GM21619 (cell line): Measurements from ENCODE around the gene IL17RD.

ENCODE experiments used
- ATAC-seq: cut with Tn5 transposase; IDR thresholded peaks from one replicate; pipeline ENCODE4 v1.9.1; 2021; ENCODE audit not compliant: unreplicated experiment

The IL17RD gene

DNA sequence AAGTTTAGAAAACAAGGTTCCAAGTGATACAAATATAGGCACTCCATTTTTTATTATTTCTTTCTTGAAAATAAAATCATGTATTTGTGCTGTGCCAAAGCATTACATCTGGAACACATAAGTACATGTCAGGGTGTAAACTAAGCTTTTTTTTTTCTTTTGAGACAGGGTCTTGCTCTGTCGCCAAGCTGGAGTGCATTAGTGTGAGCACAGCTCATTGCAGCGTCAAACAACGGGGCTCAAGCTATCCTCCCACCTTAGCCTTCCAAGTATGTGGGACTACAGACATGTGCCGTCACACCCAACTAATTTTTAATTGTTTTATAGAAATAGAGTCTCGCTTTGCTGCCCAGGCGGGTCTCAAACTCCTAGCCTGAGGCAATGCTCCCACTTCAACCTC, 95.7 kb downstream of the IL17RD start:
- ATAC-seq: no peak

DNA sequence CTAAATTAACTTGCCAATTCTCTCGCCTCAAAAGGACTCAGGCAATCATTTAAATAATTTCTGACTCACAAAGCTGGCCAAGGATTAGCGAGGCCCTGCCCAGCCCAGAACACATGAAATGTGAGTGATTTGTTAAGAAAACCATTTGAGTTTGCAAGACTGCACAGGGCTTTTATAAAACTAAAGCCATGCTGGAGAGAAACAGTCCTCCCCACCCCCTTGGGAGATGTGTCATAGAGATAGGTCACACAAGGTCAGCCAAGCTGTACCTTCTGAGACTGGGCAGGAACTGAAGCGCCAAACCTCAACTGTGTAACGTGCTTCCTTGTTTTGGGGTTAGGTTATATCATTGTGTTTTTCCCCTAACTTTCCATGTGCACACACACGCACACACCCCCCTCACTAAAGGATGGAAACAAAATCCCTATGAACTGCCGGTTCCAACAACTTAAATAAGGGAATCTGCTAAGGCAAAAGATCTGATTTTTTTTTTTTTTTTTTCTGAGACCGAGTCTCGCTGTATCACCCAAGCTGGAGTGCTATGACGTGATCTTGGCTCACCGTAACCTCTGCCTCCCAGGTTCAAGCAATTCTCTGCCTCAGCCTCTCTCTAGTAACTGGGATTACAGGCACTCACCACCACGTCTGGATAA, 96.6 kb downstream of the IL17RD start:
- ATAC-seq: peak; percentile 99

DNA sequence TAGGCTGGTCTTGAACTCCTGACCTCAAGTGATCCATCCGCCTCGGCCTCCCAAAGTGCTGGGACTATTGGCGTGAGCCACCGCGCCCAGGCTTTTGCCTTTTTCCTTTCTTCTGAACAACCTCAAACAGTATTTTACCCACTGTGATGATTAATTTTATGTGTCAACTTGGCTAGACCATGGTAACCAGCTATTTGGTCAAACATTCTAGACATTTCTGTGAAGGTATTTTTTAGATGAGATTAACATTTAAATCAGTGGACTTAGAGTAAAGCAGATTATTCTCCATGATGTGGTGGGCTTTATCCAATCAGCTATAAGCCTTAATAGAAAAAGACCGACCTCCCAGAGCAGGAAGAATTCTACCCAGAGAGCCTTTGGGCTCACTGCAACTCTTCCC, 98.7 kb downstream of the IL17RD start:
- ATAC-seq: no peak

DNA sequence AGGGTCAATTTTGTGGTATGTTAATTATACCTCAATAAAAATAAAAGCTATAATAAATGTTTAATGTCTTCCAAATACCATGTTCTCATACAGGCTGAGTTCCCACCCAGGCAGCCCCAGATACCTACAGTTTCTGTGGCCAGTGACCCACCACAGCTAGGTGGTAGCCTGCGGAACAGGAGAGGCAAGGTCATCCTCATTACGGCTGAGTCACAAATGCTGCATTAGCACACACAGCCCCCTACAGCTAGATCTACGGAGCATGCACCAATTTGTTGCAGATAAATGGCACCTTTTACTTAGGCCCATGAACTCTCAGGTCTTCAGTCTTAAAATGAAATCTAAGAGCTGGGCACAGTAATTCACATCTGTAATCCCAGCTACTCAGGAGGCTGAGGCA, 99.6 kb downstream of the IL17RD start:
- no peak for ATAC-seq

DNA sequence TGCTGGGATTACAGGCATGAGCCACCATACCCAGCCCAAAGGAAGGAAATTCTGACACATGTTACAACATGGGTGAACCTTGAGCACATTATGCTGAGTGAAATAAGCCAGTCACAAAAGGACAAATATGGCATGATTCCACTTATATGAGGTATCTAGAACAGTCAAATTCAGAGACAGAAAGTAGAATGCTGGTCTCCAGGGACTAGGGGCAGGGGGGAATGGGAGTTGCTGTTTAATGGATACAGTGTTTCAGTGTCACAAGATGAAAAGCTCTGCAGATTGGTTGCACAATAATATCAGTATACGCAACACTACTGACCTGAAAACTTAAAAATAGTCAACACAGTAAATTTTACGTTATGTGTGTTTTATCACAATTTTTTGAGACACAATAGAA, 100.6 kb downstream of the IL17RD start:
- no peak for ATAC-seq

DNA sequence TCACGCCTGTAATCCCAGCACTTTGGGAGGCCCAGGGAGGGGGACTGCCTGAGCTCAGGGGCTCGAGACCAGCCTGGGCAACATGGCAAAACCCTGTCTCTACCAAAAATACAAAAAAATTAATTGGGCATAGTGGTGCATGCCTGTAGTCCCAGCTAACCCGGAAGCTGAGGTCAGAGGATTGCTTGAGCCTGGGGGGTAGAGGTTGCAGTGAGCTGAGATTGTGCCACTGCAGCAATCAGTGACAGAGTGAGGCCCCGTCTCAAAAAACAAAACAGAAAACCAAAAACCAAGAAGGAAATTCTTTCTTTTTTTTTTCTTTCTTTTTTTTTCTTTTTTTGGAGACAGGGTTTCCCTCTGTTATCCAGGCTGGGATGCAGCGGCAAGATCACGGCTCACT, 101.2 kb downstream of the IL17RD start:
- ATAC-seq: no peak

DNA sequence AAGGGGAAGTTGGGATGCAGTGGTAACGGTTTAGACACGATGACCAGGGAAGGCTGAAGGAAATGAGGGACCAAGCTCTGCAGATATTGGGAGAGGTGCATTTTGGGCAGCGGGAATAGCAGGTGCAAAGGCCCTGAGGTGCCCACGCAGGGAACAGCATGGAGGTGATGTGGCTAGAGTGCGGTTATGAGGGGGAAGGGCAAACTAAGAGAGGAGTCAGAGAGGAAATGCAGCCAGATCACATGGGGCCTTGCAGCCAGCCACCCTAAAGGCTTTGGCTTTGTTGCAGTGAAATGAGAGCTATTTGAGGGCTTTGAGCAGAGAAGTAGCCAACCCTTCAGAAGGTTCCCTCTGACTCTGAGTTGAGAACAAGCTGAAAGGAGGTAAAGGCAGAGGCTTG, 102.1 kb downstream of the IL17RD start:
- ATAC-seq: no peak

DNA sequence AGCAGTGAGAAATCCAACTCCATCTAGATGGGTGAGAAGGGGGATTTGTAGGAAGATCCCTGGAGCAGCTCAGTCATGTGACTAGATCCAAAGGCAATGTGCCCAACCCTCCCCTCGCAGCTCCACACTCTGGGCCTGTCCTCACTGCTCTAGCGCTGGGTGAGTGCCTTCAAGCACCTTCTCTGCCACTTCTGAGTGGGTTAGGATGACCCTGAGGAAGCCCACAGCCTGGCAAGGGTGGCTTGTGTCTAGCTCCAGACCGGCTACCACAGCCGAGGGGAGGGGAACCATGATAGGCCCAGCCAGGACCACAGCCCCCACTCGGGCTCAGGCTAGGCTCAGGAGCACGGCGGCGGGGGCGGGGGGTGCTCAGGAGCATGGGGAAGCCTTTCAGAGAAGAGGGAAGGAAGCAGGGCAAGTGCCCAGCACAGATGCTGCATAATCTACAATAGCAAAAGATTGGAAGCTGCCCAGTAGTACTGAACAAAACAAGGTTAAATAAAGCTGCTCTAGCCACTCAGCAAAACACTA, 103.0 kb downstream of the IL17RD start:
- ATAC-seq: no peak

DNA sequence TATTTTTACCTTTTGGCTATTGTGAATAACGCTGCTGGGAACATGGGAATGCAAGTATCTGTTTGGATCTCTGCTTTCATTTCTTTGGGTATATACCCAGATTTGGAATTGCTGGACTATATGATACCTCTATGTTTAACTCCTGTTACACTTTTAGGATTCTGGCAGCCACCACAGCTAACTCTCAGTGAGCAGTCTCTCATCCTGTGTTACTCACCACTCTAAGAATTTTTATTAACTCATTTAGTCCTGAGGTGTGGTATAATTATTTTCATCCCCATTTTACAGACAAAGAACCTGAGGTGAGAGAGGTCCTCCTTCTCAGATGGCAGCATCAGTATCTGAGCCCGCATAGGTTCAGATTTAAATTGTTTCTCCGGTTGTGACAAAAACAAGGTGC, 103.6 kb downstream of the IL17RD start:
- no peak for ATAC-seq

DNA sequence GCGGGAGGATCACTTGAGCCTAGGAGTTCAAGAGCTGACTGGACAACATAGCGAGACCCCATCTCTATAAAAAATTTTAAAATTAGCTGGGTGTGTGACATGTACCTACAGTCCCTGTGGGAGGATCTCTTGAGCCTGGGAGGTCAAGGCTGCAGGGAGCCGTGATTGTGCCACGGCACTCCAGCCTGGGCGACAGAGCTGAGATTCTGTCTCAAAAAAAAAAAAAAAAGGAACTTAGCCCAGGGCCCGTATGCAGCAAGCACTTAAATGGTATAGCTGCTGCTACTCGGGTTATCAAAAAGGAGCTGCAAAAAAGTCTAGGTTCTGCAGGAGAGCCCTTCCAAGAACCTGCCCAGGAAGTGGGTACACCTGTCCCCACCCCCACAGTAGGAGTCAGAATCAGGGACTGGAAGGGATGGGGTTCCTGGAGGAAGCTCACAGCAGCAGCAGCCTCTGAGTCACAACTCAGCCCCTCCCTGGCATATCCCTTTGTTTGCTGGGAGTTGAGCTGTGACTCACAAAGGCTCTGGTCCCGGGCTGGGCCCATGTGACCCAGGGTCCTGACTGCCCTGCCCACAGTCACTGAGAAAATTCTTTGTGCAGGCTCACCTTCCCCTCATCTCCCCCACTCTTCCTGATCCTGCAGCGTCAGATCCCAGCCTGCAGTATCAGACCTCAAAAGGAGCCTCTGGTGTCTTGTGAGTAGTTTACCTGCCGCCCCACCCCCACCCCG, 104.9 kb downstream of the IL17RD start, which contains the start of gene SPATA12:
Gene SPATA12, plus strand, starts transcription at position 576 of the 733 bp plus-strand sequence. CDS start 13,031 bp downstream, outside the sequence.
- no peak for ATAC-seq

DNA sequence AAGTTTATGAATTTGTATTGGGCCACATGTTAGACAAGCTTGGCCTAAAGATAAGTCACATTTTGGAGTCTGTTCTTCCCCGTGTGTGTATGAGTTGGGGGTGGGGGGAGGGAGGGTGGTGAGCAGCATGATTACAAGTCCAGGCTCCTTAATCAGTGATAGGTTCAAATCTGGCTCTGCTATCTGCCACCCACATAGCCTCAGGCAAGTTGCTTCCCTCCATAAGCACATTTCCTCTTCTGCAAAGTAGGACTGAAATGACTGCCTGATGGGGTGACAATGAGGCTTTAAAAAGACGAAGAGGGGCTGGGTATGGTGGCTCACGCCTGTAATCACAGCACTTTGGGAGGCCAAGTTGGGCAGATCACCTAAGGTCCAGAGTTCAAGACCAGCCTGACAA, 105.7 kb downstream of the IL17RD start:
- no peak for ATAC-seq

DNA sequence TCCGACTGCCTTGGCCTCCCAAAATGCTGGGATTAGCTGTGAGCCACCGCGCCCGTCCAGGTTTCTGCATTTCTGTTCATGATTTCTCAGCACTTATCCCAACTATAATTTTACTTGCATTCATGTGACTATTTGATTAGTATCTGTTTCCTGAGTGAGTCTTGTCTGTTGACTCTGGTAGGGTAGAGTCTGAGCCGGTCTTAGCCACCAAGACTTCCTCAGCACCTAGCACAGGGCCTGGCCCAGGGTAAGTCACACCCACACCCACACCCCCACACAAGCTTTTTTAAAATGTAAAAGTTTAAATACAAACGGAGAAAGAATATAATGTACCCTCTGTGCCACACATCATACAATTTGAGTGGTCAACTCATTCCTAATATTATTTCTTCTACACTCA, 107.8 kb downstream of the IL17RD start:
- ATAC-seq: no peak

DNA sequence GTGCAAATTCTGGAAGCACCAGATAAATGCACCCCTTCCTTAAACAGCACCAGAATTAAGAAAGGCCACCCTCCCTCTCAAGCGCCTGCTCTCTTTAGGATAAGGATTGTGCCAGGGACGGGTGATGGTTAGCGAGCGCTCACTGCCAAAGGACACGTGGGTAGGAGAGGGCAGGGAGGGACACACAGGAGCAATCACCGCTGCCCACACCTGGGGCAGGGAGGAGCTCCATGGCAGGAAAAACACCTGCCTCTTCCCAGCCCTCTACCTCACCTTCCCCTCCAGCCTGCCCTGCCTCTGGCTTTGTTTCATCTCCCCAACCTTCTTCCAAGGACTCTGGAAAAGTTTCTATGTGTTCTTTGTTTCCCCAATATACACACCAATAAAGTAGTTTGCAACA, 112.0 kb downstream of the IL17RD start:
- ATAC-seq: no peak

DNA sequence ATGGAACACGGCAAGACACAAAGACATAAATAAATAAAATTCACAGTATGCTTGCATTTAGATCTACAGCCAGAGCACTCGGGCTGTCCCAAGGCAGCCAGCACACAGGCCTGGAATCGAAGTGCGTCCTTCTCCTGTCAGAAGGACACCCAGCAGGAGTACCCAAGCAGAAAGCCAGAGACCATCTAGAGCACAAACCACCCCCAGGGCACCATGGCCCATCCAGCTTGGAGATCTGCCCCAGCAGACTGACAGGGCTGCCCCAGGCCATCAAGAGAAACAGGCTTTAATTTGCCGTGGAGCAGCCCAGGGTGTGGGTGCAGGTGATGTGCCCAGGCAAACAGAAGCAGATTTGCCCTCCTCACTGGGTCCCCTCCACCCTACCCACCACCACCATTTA, 112.5 kb downstream of the IL17RD start:
- ATAC-seq: no peak

DNA sequence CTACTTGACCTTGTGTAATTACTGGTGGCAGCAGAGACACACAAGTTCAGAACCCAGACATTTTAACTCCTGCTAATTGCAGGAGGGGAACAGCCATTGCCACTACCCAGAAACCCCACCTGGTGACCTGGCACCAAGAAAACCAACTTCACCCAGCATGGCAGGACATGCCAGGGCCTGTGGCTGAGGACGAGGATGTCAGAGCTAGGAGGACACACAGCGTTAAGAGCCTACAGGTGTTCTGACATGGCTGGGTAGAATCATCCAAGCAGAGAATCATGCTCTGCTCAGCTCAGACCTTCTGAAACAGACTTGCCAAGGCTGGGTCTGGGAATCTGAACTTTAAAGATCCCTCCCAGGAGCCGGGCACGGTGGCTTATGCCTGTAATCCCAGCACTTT, 116.4 kb downstream of the IL17RD start:
- ATAC-seq: no peak

DNA sequence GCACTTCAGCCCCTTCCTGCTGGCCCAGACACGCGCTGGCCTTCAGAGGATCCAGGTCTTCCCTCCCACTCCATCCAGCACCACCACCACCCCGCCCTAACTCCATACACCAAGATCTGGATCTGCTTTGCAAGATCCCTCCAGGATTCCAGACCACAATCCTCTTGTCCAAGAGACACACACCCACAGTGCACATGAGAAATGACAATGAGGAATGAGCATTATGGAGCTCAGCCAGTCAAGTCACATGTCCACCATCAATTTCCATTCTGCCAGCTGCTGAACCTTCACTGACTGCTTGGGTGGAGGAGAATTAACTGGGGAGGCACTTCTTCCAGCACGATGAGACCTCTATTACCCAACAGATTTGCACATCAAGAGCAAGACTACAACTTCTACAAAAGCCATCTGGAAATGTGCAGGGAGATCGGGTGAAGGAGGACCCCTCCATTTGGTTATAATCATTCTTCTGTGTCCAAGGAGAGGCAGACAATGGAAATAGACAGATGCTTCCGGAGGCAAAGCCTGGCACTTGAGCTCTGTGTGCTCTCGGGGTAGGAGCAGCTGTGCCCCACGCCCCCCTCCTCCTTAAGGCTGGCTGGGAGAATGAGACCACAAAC, 117.0 kb downstream of the IL17RD start:
- no peak for ATAC-seq

DNA sequence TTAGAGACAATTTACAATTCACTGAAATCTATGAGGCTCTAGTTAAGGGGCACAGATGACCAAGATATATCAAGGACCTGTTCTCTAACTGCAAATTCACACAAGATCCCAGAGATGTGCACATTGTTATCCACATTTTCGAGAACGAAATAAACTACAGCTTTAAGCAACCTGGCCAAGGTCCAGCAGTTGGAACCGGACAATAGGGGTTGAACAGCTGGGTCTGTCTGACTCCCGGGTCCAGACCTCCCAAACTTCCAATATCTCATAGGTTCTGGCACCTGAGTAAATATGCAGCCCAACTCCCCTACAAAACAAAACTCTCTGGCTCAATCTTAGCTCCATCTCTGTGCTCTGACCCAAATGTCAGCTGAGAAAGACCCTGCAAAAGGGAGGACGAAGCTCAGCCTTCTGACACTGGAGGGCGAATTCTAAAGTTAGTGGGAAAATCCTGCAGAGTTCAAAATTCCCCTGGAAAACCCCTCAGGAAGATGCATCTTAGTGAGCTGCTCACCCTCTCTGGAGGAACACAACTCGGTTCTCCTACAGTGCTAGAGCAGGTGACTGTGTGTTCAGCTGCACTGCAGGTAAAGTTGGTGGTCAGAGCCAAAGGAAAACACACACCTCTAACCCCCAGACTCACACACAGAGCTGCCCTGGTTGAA, 118.9 kb downstream of the IL17RD start:
- no peak for ATAC-seq

DNA sequence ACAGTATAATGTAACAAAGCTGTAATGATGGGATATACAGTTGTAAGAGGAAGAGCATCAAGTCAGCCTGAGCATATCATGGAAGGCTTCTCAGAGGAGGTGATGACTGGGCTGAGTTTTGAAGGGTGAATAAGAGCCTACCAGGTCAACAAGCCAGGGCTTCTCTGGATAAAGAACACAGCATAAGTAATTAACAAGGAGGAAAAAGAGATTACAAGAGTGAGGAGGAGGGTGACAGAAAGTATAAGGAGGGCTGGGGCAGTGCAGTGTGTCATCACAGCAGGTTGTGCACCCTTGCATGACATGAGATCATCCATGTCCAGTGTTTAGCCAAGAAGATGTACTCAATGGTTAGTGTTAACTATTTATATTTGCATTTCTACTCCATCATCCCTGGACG, 121.6 kb downstream of the IL17RD start:
- ATAC-seq: no peak

DNA sequence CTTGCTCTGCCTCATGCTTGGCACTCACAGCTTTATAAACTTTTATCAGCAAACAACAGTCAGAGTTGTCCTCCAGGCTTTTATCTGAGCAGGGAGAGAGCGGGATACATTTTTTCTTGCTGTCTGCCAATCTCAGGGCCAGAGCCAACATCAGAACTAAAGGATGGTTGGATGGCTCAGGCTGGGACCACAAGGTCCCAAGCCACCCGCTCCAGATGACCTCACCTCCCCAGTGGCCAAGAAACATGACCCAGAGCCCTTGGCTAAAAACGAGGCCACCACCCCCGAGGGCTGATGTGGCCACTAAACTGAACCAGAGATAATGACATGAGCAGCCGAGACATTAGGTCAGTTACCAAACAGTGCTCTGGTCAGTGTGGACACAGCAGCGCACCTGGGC, 123.5 kb downstream of the IL17RD start:
- ATAC-seq: no peak
